PC-3 (cell line): ENCODE measurements around the gene LENG1.

Experiments used
- CTCF ChIP-seq: fragments of 300-600 bp; sonication (generic); conservative IDR thresholded peaks from 2 replicates; pipeline ENCODE4 v1.5.1; 2017; ENCODE audit warnings: antibody characterized with exemption, low read depth, mild to moderate bottlenecking, low read length
- EZH2 ChIP-seq: fragments of 300-600 bp; sonication (generic); IDR thresholded peaks from one replicate; pipeline ENCODE4 v1.6.1; 2017; ENCODE audit warnings: antibody characterized with exemption, mild to moderate bottlenecking, low read length; ENCODE audit not compliant: unreplicated experiment

- TF ChIP-seq EZH2 (no peak), CTCF (no peak)
Observed at GRCh38 chr19:54133957-54134590, 25.4 kb downstream of the LENG1 start.
